Measurements from ENCODE around the gene FNDC5. TPM values are rescaled to one million over a fixed set of nuclear protein-coding genes. Genes with fewer than 3 reads are reported as not detected.

FNDC5 gene
- total and polyA plus RNA-seq, 9 of the 15 experiments (the other 6 are each of a cell fraction or from before 2014, with no cell fraction given) = 0.06 to 2.1 (median 0.22) TPM

GRCh38 chr1:32919811-32920733 lies 49.4 kb upstream of the FNDC5 start (continued):
- TF ChIP-seq E4F1 (CRISPR knock-in tag; IDR thresholded peaks at IDR 0.05; ENCODE audit: borderline replicate concordance) (no peak), FIP1L1 (IDR thresholded peaks at IDR 0.05; ENCODE audit: low read depth, low read length, poor library complexity, severe bottlenecking) (no peak), THAP12 (CRISPR knock-in tag; IDR thresholded peaks at IDR 0.05) (no peak), ZNF133 (CRISPR knock-in tag; IDR thresholded peaks at IDR 0.05) (no peak), HDAC8 (tag; IDR thresholded peaks at IDR 0.05) (no peak), ZHX1 (conservative IDR thresholded peaks at IDR 0.05; ENCODE audit: low read length) (no peak), ARID1B (IDR thresholded peaks at IDR 0.05) (peak; percentile 43; the same call in 1 of the 2 replicates), ZNF318 (IDR thresholded peaks at IDR 0.05; ENCODE audit: borderline replicate concordance in 1 of 2, low read depth in 1 of 2) (peak in 1 of 2 experiments; percentile 42; a peak in 1 of 4 replicates)

All from K562 (cell line).